GM18873 (cell line): Measurements from ENCODE around the gene WDR45.

Source experiments
- ATAC-seq: cut with Tn5 transposase; IDR thresholded peaks from one replicate; pipeline ENCODE4 v1.9.1; 2021; ENCODE audit warnings: mild to moderate bottlenecking, moderate library complexity, moderate number of reproducible peaks; ENCODE audit not compliant: unreplicated experiment, low FRiP score

WDR45 gene

GRCh38 chrX:49075347-49075746 is 4.3 kb downstream of the WDR45 start:
- no peak for ATAC-seq

- no peak for ATAC-seq
Observed at GRCh38 chrX:49073601-49074575, 5.8 kb downstream of the WDR45 start, which contains the start of gene PRAF2. Gene PRAF2, minus strand, starts transcription at chrX:49074002. Its CDS starts 15 bp downstream, at chrX:49073987.

- no peak for ATAC-seq
Observed at GRCh38 chrX:49072712-49073095, 7.0 kb downstream of the WDR45 start.

GRCh38 chrX:49071877-49072711 is 7.6 kb downstream of the WDR45 start:
- ATAC-seq = no peak

- ATAC-seq = no peak
Observed at GRCh38 chrX:49070988-49071387, 8.7 kb downstream of the WDR45 start.

GRCh38 chrX:49069038-49069437 is 10.6 kb downstream of the WDR45 start:
- no peak for ATAC-seq

GRCh38 chrX:49067285-49068120 is 12.2 kb downstream of the WDR45 start:
- no peak for ATAC-seq

- ATAC-seq = no peak
Observed at GRCh38 chrX:49066690-49067089, 13.0 kb downstream of the WDR45 start.

GRCh38 chrX:49066278-49066677 is 13.4 kb downstream of the WDR45 start:
- no peak for ATAC-seq

- no peak for ATAC-seq
Observed at GRCh38 chrX:49064735-49065134, 15.0 kb downstream of the WDR45 start.

- ATAC-seq = no peak
Observed at GRCh38 chrX:49064303-49064702, 15.4 kb downstream of the WDR45 start.

GRCh38 chrX:49063715-49064114 is 16.0 kb downstream of the WDR45 start:
- ATAC-seq = no peak

- ATAC-seq = no peak
Observed at GRCh38 chrX:49061916-49062315, 17.8 kb downstream of the WDR45 start.

GRCh38 chrX:49061490-49061889 is 18.2 kb downstream of the WDR45 start:
- no peak for ATAC-seq

- no peak for ATAC-seq
Observed at GRCh38 chrX:49060914-49061313, 18.8 kb downstream of the WDR45 start.

GRCh38 chrX:49059681-49060085 is 20.0 kb downstream of the WDR45 start:
- no peak for ATAC-seq

- ATAC-seq = no peak
Observed at GRCh38 chrX:49059201-49059600, 20.5 kb downstream of the WDR45 start.

- no peak for ATAC-seq
Observed at GRCh38 chrX:49058794-49059193, 20.9 kb downstream of the WDR45 start, which contains the start of gene CCDC120. Gene CCDC120, plus strand, starts transcription at chrX:49058999. Its CDS starts 3,043 bp downstream, at chrX:49062042.

- no peak for ATAC-seq
Observed at GRCh38 chrX:49054073-49054762, 25.5 kb downstream of the WDR45 start.
